ENCODE measurements around the gene MAGEA11. TPM values are rescaled to one million over a fixed set of nuclear protein-coding genes. Genes with fewer than 3 reads are reported as not detected.

Gene MAGEA11
- total and polyA plus RNA-seq, 2 experiments from 2014 or later = not detected

DNA sequence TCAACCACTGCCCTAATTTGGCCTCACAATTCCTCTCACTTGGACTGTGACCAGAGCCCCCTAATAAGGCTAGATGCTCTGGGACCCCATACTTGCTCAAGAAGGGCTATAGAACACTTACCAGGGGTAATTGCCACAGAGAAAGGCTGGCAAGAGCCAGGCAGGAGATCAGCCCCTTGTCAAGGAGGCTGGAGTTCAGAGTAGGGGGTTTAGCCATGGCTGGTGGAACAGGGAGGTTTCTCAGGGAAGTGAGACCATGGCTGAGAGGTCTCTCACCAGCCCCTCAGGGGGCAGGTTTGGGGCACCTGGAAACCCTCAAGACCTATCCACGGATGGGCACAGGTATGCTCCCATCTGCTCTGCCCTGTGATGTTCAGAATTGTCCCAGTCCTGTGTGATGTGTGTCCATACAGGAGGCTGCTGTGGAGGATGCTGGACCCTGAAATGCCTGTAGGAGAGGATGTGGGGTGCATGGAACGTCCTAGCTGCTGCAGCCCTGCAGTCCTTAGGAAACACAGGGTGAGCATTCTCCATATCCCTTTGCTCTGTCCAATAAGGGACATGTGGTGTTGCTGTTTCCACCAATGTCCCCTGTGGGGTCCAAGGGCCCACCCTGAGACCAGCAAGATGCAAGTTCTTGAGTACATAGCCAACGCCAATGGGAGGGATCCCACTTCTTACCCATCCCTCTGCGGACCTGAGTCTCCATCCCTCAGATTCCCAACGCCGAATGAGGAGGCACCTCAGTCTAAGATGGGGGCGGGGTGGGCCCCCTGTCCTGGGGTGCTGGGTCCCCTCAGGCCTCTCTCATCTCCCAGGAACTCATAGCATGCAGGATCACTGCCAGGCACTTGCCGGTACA, 45.6 kb downstream of the MAGEA11 start:
- no peak for DNase-seq (ENCODE audit: low spot score)
- no peak overlapping the region for H3K4me3 Mint-ChIP-seq
- no peak overlapping the region for H3K4me2 ChIP-seq

More for the DNA sequence above, 45.6 kb downstream of the MAGEA11 start:
- H3K4me1 ChIP-seq (ENCODE audit: insufficient read depth) = no peaks in the 10 kb centered on the region
- H3K4me3 ChIP-seq = no peak overlapping the region
- no peak for ATAC-seq
- no peaks in the 10 kb centered on the region for H3K27me3 ChIP-seq (ENCODE audit: insufficient read depth)
- Mint-ChIP-seq H3K9me3 (no peaks in the 10 kb centered on the region), H3K4me1 (no peaks in the 10 kb centered on the region), H3K27ac (no peak overlapping the region), H3K36me3 (ENCODE audit: low read depth) (no peaks in the 10 kb centered on the region), H3K27me3 (ENCODE audit: insufficient read depth, low read depth, poor library complexity) (peaks cover 8% of the 10 kb centered on the region)
- H3K36me3 ChIP-seq (ENCODE audit: insufficient read depth) = no peaks in the 10 kb centered on the region
- H3F3A ChIP-seq (replicated peaks; ENCODE audit: low read depth) = no peaks in the 10 kb centered on the region
- no peak for TF ChIP-seq CTCF (conservative IDR thresholded peaks at IDR 0.05; ENCODE audit: low read depth in 2 of 2)
- TF ChIP-seq JUNB (IDR thresholded peaks at IDR 0.05; ENCODE audit: unreplicated experiment) = no peak
- TF ChIP-seq EZH2 (IDR thresholded peaks at IDR 0.05; ENCODE audit: low read depth, unreplicated experiment) = no peak
- TF ChIP-seq POLR2AphosphoS5 (IDR thresholded peaks at IDR 0.05; ENCODE audit: low read depth) = no peak
- TF ChIP-seq ZNF331 (CRISPR knock-in tag; IDR thresholded peaks at IDR 0.05; ENCODE audit: low read depth) = no peak
- TF ChIP-seq, protein P1, sequence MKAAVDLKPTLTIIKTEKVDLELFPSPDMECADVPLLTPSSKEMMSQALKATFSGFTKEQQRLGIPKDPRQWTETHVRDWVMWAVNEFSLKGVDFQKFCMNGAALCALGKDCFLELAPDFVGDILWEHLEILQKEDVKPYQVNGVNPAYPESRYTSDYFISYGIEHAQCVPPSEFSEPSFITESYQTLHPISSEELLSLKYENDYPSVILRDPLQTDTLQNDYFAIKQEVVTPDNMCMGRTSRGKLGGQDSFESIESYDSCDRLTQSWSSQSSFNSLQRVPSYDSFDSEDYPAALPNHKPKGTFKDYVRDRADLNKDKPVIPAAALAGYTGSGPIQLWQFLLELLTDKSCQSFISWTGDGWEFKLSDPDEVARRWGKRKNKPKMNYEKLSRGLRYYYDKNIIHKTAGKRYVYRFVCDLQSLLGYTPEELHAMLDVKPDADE (IDR thresholded peaks at IDR 0.05) = no peak
- no peak for TF ChIP-seq STAT1 (IDR thresholded peaks at IDR 0.05; ENCODE audit: unreplicated experiment)
- no peak for TF ChIP-seq NANOG (IDR thresholded peaks at IDR 0.05; ENCODE audit: borderline replicate concordance)
- TF ChIP-seq ZNF114 (CRISPR knock-in tag; IDR thresholded peaks at IDR 0.05) = no peak
- no peak for TF ChIP-seq ZNF462 (CRISPR knock-in tag; IDR thresholded peaks at IDR 0.05)
- no peak for TF ChIP-seq EZH2phosphoT487 (IDR thresholded peaks at IDR 0.05; ENCODE audit: unreplicated experiment)
- TF ChIP-seq REST (IDR thresholded peaks at IDR 0.05; ENCODE audit: unreplicated experiment) = no peak
- TF ChIP-seq CREB1 (CRISPR knock-in tag; IDR thresholded peaks at IDR 0.05; ENCODE audit: low read depth) = no peak
- H4K20me1 ChIP-seq (replicated peaks; ENCODE audit: insufficient read depth) = no peaks in the 10 kb centered on the region
- H3K79me2 ChIP-seq (replicated peaks; ENCODE audit: insufficient read depth) = no peaks in the 10 kb centered on the region
- no peak overlapping the region for H2AFZ ChIP-seq
- H3K27ac ChIP-seq (ENCODE audit: low read depth) = no peak overlapping the region
- H3K9me2 ChIP-seq (ENCODE audit: insufficient read depth) = no peaks in the 10 kb centered on the region

Data from GM23338 (cell line).